ENCODE data around the gene PRDM16.

DNA sequence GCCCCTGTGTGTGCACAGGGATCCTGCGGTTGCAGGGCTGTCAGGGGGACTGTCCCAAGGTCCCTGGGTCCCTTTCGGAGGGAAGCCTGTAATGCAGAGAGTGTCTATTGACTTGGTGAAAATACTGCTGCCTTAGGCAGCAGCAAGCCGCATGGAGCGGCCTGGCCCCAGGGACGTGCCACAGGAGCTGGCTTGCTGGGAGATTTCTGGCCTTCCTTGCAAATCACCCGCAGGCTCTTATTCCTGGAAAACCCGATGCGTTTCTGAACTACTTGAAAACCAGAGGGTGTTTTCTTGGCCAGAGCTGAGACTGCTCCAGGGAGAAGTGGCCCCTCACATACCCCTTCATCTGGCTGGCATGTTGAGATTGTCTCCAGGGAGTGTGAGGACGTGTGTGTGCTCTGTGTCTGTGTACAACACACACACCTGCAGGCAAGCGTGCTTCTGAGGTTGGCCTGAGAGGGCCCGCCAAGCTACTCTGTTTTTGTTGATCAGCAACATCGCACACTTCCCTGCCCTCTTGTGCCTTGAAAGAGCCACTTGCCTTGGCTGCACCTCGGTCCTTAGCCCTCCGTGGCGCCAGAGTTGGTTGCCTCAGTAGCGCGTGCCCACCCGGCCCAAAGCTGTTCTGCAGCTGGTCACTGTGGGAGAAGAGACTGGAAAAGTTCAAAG is 10.5 kb downstream of the PRDM16 start:
- no peak for TF ChIP-seq EZH2 (IDR thresholded peaks at IDR 0.05; ENCODE audit: borderline replicate concordance, low read depth, low read length, severe bottlenecking)
- TF ChIP-seq, protein P1, sequence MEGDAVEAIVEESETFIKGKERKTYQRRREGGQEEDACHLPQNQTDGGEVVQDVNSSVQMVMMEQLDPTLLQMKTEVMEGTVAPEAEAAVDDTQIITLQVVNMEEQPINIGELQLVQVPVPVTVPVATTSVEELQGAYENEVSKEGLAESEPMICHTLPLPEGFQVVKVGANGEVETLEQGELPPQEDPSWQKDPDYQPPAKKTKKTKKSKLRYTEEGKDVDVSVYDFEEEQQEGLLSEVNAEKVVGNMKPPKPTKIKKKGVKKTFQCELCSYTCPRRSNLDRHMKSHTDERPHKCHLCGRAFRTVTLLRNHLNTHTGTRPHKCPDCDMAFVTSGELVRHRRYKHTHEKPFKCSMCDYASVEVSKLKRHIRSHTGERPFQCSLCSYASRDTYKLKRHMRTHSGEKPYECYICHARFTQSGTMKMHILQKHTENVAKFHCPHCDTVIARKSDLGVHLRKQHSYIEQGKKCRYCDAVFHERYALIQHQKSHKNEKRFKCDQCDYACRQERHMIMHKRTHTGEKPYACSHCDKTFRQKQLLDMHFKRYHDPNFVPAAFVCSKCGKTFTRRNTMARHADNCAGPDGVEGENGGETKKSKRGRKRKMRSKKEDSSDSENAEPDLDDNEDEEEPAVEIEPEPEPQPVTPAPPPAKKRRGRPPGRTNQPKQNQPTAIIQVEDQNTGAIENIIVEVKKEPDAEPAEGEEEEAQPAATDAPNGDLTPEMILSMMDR (IDR thresholded peaks at IDR 0.05; ENCODE audit: borderline replicate concordance, extremely low read depth, low read length, poor library complexity, severe bottlenecking): no peak
